B cell (primary cell): ENCODE data around the gene AVEN. TPM values are rescaled to one million over a fixed set of nuclear protein-coding genes. Genes with fewer than 3 reads are reported as not detected.
A peak's percentile ranks its signal among the peaks of the same experiment; 100 is the strongest.

Experiments used
- ATAC-seq: fragments of 200-7000 bp; cut with Tn5 transposase; one replicate; pipeline ENCODE4 v1.10.0; 2021; ENCODE audit warnings: low read depth, mild to moderate bottlenecking, moderate number of reproducible peaks, moderate library complexity
- CTCF ChIA-PET: fragments of 350-600 bp; sonication (Branson Sonifier 250); formaldehyde crosslinking; loops from one replicate; lab custom pipeline; 2021; ENCODE audit warnings: antibody characterized with exemption, inconsistent platforms; lab: Charles Lee
- POLR2A ChIA-PET: fragments of 350-600 bp; sonication (Branson Sonifier 250); formaldehyde crosslinking; loops from one replicate; lab custom pipeline; 2021; ENCODE audit warnings: antibody characterized with exemption; lab: Charles Lee
- DNase-seq: peaks from one replicate; pipeline ENCODE4 v3.0.0; 2013
- H2AFZ ChIP-seq: 2 replicates; pipeline ENCODE4 v1.6.1; 2012; ENCODE audit warnings: mild to moderate bottlenecking, low read depth, low read length; ENCODE audit not compliant: insufficient read depth, poor library complexity, severe bottlenecking
- H3K27ac ChIP-seq, 2 donors: 1 replicate in 1 of 2; 2 replicates in 1 of 2; pipeline ENCODE4 v1.5.1; 2012 to 2013; ENCODE audit warnings: low read length in 2 of 2, mild to moderate bottlenecking in 2 of 2, moderate library complexity in 1 of 2
- H3K27me3 ChIP-seq, 4 experiments: fragments of 200-600 bp in 1 of 4; sonication (generic) in 1 of 4; replicated peaks in 1 of 4; 1 replicate in 2 of 4; 2 replicates in 2 of 4; pipeline versions ENCODE4 v1.6.1 to v1.7.0; 2013 to 2016; ENCODE audit warnings: low read length in 3 of 4, mild to moderate bottlenecking in 2 of 4, mixed read lengths in 1 of 4, moderate library complexity in 1 of 4; ENCODE audit not compliant: insufficient read depth in 4 of 4, control insufficient read depth in 3 of 4; ENCODE audit errors: control extremely low read depth in 1 of 4
- H3K36me3 ChIP-seq, 2 experiments: replicated peaks in 1 of 2; 1 replicate in 1 of 2; 2 replicates in 1 of 2; pipeline versions ENCODE4 v1.6.1 to v1.7.1; 2013; ENCODE audit warnings: low read length in 1 of 2; ENCODE audit not compliant: insufficient read depth in 2 of 2, control insufficient read depth in 1 of 2; ENCODE audit errors: control extremely low read depth in 1 of 2, extremely low read depth in 1 of 2
- H3K4me1 ChIP-seq, 2 donors: fragments of 200-600 bp in 1 of 2; sonication (generic) in 1 of 2; 1 replicate in 1 of 2; 2 replicates in 1 of 2; pipeline versions ENCODE4 v1.5.1 to v1.6.1; 2013 to 2017; ENCODE audit warnings: low read length in 2 of 2; ENCODE audit not compliant: control insufficient read depth in 2 of 2, insufficient read depth in 2 of 2
- H3K4me2 ChIP-seq: replicated peaks from 2 replicates; pipeline ENCODE3; 2012; ENCODE audit warnings: mild to moderate bottlenecking, low read depth, low read length; ENCODE audit not compliant: poor library complexity, severe bottlenecking
- H3K4me3 ChIP-seq, 5 experiments: fragments of 200-600 bp in 1 of 5; sonication (generic) in 1 of 5; 1 replicate in 3 of 5; 2 replicates in 2 of 5; pipeline versions ENCODE4 v1.5.1 to v1.7.0; 2011 to 2016; ENCODE audit warnings: low read length in 4 of 5, mild to moderate bottlenecking in 4 of 5, low read depth in 2 of 5, control low read depth in 1 of 5, moderate library complexity in 1 of 5; ENCODE audit not compliant: insufficient read depth in 1 of 5; ENCODE audit errors: control extremely low read depth in 1 of 5, extremely low read depth in 1 of 5
- H3K79me2 ChIP-seq: fragments of 200-600 bp; sonication (generic); one replicate; pipeline ENCODE4 v1.6.0; 2016; ENCODE audit warnings: low read length; ENCODE audit not compliant: control insufficient read depth, insufficient read depth
- H3K9ac ChIP-seq: fragments of 200-600 bp; sonication (generic); 2 replicates; pipeline ENCODE4 v1.6.1; 2017; ENCODE audit warnings: mild to moderate bottlenecking, low read length, moderate library complexity
- H3K9me3 ChIP-seq, 3 donors: one replicate each; pipeline versions ENCODE4 v1.6.1 to v1.7.1; 2013; ENCODE audit warnings: low read length in 2 of 3; ENCODE audit not compliant: control insufficient read depth in 2 of 3, insufficient read depth in 1 of 3; ENCODE audit errors: control extremely low read depth in 1 of 3
- H4K20me1 ChIP-seq: 2 replicates; pipeline ENCODE4 v1.6.0; 2012; ENCODE audit warnings: mild to moderate bottlenecking, low read length; ENCODE audit not compliant: insufficient read depth, control insufficient read depth, poor library complexity, severe bottlenecking
- H3K27ac Mint-ChIP-seq: one replicate; pipeline ENCODE4 v1.8.0; 2021; ENCODE audit warnings: mixed read lengths
- H3K27me3 Mint-ChIP-seq: one replicate; pipeline ENCODE4 v1.8.0; 2021; ENCODE audit warnings: mixed read lengths
- H3K4me1 Mint-ChIP-seq: one replicate; pipeline ENCODE4 v1.8.0; 2021; ENCODE audit warnings: mixed read lengths
- H3K4me3 Mint-ChIP-seq: one replicate; pipeline ENCODE4 v1.8.0; 2021; ENCODE audit warnings: mixed read lengths
- H3K9me3 Mint-ChIP-seq: one replicate; pipeline ENCODE4 v1.8.0; 2022; ENCODE audit warnings: mixed read lengths; ENCODE audit not compliant: insufficient read depth
- EZH2 ChIP-seq: IDR thresholded peaks from 2 replicates; pipeline ENCODE4 v1.6.1; 2012; ENCODE audit warnings: borderline replicate concordance, low read depth, mild to moderate bottlenecking, moderate library complexity, low read length; ENCODE audit not compliant: insufficient read depth, poor library complexity, severe bottlenecking
- WGBS: methylation state at CpG from one replicate; pipeline ENCODE4 v1.1.5; 2013; ENCODE audit warnings: missing lambda C conversion rate; ENCODE audit not compliant: insufficient coverage; 5-methylcytosine and 5-hydroxymethylcytosine counted together
- intact Hi-C: fragments of 100-400 bp; cut with micrococcal nuclease; formaldehyde crosslinking; loops from one replicate; pipeline ENCODE4 v1.10.0; 2022
- polyA minus RNA-seq: library from RNA; depleted of rRNA, polyadenylated mRNA; stranded (reverse); fragments of >200 nt; gene quantifications from 2 replicates; pipeline ENCODE4 v1.2.3, GENCODE V29; 2012
- polyA plus RNA-seq: library from polyadenylated mRNA; depleted of rRNA; stranded (reverse); fragments of >200 nt; gene quantifications from 2 replicates; pipeline ENCODE4 v1.2.3, GENCODE V29; 2012
- total RNA-seq, 2 donors: library from RNA; stranded (reverse); fragments of 120-200 nt in 1 of 2; gene quantifications; 1 replicate in 1 of 2; 2 replicates in 1 of 2; pipeline versions ENCODE4 v1.2.3 to v1.2.4, GENCODE V29; 2013 to 2022
- TF ChIP-seq, protein P1 (sequence below): fragments of 200-600 bp; IDR thresholded peaks from one replicate; pipeline ENCODE4 v1.8.0; 2022; ENCODE audit warnings: antibody characterized with exemption, mild to moderate bottlenecking

AVEN gene
- total RNA-seq (6.8 and 8.2 TPM in 2 replicates), polyA plus RNA-seq (1.8 and 2.9 TPM in 2 replicates), polyA minus RNA-seq (6.4 and 7.1 TPM in 2 replicates)
- total RNA-seq (2013), result 8.6 TPM

DNA sequence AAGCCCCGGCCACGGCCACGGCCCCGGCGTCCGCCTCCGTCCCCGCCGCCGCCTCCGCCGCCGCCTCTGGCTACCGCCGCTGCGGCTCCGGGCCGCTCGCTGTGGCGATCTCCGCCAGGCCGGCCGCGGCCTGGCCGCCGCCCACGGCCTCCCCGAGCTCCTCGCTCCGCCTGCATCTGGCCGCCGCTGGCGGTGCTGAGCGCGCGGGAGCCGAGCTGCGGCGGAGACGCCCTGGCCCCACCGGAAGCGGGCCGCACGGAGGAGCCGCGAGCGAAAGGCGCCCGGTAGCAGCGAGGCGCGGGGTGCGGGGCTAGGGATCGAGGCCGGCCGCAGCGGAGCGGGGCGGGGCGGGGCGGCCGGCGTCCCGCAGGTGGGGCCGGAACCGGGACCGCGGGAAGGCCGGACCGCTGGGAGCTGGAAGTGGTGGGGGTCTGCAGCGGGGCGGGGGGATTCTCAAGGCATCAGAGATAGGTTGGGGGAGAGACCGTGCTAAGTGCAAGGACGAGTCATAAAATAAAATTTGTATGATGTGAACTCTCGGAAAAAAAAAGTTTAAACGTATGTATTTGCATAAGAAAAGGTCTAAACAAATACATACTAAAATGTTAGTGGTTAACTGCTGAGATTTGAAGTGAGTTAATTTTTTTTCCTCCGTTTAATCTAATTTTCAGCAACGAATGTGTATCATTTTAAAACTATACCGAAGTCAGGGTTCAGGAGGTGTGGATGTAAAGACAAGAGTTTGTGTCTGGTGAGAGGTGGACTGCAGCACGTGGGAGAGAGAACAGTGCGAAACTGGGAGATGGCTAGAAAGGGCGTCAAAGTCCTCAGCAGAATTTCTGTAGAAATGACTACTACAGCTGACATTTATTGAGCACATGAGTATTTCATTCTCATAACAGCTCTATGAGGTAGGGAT is at the start of gene AVEN:
Gene AVEN, minus strand, starts transcription at position 334 of the 919 bp plus-strand sequence. Its CDS starts 158 bp downstream, at position 176.
- peaks cover 14 to 15% of the 10 kb centered on the region in 2 donors for H3K4me1 ChIP-seq
- no peaks in the 10 kb centered on the region for H4K20me1 ChIP-seq
- H3K27ac ChIP-seq, result peak within 1 kb of the TSS; percentile 49 to 78
- Mint-ChIP-seq H3K9me3 (no peaks in the 10 kb centered on the region), H3K27ac (peak within 1 kb of the TSS; percentile 96), H3K27me3 (no peaks in the 10 kb centered on the region), H3K4me1 (peaks cover 18% of the 10 kb centered on the region), H3K4me3 (peak within 1 kb of the TSS; percentile 97)
- no peaks in the 10 kb centered on the region for H3K9me3 ChIP-seq
- DNase-seq (peak; percentile 50), ATAC-seq (peak; percentile 63)
- POLR2A ChIA-PET, result interaction anchor here (0.5 to 1.7 kb wide), 3 partner anchors 53 to 931 kb away, joined by 3 to 4 read pairs (median 3); partner anchors contain the start of genes AQR, EMC7 and PGBD4
- TF ChIP-seq, protein P1, sequence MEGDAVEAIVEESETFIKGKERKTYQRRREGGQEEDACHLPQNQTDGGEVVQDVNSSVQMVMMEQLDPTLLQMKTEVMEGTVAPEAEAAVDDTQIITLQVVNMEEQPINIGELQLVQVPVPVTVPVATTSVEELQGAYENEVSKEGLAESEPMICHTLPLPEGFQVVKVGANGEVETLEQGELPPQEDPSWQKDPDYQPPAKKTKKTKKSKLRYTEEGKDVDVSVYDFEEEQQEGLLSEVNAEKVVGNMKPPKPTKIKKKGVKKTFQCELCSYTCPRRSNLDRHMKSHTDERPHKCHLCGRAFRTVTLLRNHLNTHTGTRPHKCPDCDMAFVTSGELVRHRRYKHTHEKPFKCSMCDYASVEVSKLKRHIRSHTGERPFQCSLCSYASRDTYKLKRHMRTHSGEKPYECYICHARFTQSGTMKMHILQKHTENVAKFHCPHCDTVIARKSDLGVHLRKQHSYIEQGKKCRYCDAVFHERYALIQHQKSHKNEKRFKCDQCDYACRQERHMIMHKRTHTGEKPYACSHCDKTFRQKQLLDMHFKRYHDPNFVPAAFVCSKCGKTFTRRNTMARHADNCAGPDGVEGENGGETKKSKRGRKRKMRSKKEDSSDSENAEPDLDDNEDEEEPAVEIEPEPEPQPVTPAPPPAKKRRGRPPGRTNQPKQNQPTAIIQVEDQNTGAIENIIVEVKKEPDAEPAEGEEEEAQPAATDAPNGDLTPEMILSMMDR, result no peak
- no peak for TF ChIP-seq EZH2
- peak within 1 kb of the TSS; percentile 89 for H3K4me2 ChIP-seq
- peak within 1 kb of the TSS; percentile 92 for H3K9ac ChIP-seq
- intact Hi-C loops, result loop anchor here (1.0 to 5.0 kb wide), 7 partner anchors 23 to 949 kb away; partner anchors contain the start of genes GOLGA8B, KATNBL1, LPCAT4 and PGBD4
- H3K4me3 ChIP-seq, result peak within 1 kb of the TSS; percentile 63 to 98 (median 66)
- under 1% methylated on average over 70 of the region's 82 CpGs for WGBS
- H3K36me3 ChIP-seq, result no peaks in the 10 kb centered on the region
- peaks cover 10% of the 10 kb centered on the region for H3K79me2 ChIP-seq
- CTCF ChIA-PET, result interaction anchor here (1.3 kb wide), 1 partner anchor 22 kb away, joined by 7 read pairs; no protein-coding TSS in a partner anchor
- peak within 1 kb of the TSS; percentile 90 for H2AFZ ChIP-seq
- no peaks in the 10 kb centered on the region for H3K27me3 ChIP-seq
